ENCODE data around the gene ST13. TPM values are rescaled to one million over a fixed set of nuclear protein-coding genes. Genes with fewer than 3 reads are reported as not detected.

Gene ST13
- total and polyA plus RNA-seq, 9 of the 15 experiments (the other 6 are each of a cell fraction or from before 2014, with no cell fraction given) = 53.6 to 311 (median 195) TPM

- TF ChIP-seq MGA (IDR thresholded peaks at IDR 0.05) (no peak), HNRNPH1 (optimal IDR thresholded peaks at IDR 0.05; ENCODE audit: low read depth, low read length) (no peak), CEBPB (tag; IDR thresholded peaks at IDR 0.05) (no peak)
Measured at GRCh38 chr22:40838486-40838885, 18.0 kb downstream of the ST13 start (continued).

Measured in K562 (cell line).